HL-60 (cell line): ENCODE data around the gene NRXN3.

Experiments
- DNase-seq, 2 experiments: peaks; one replicate each; pipeline ENCODE4 v3.0.0-alpha.2; 2010 to 2020; ENCODE audit warnings: low read depth in 1 of 2, low spot score in 1 of 2
- H3K27ac ChIP-seq: fragments of 250-450 bp; sonication (Bioruptor Pico); replicated peaks from 2 replicates; pipeline ENCODE4 v1.5.1; 2020; ENCODE audit warnings: mild to moderate bottlenecking, moderate library complexity
- H3K27me3 ChIP-seq: fragments of 250-450 bp; sonication (Bioruptor Pico); 2 replicates; pipeline ENCODE4 v1.5.1; 2021; ENCODE audit warnings: mild to moderate bottlenecking, moderate library complexity; ENCODE audit not compliant: insufficient read depth, poor library complexity, severe bottlenecking
- H3K4me3 ChIP-seq: replicated peaks from 2 replicates; pipeline ENCODE4 v1.5.1; 2011; ENCODE audit warnings: mild to moderate bottlenecking, control low read depth, low read length; ENCODE audit not compliant: insufficient read depth
- CTCF ChIP-seq: IDR thresholded peaks from one replicate; pipeline ENCODE4 v1.5.1; 2011; ENCODE audit warnings: low read length, control low read depth, inconsistent platforms; ENCODE audit not compliant: insufficient read depth
- GABPA ChIP-seq: IDR thresholded peaks from 2 replicates; pipeline ENCODE4 v1.6.1; 2012; ENCODE audit warnings: low read depth
- POLR2AphosphoS5 ChIP-seq: IDR thresholded peaks from 2 replicates; pipeline ENCODE4 v1.6.1; 2012; ENCODE audit warnings: low read depth
- REST ChIP-seq: IDR thresholded peaks from 2 replicates; pipeline ENCODE4 v1.6.1; 2012; ENCODE audit warnings: low read depth; ENCODE audit not compliant: insufficient replicate concordance
- SPI1 ChIP-seq: IDR thresholded peaks from 2 replicates; pipeline ENCODE4 v1.6.1; 2012; ENCODE audit warnings: low read depth, mild to moderate bottlenecking, borderline replicate concordance

Gene NRXN3

GRCh38 chr14:79564371-79564770 is 1394.2 kb downstream of the NRXN3 start:
- TF ChIP-seq POLR2AphosphoS5 (no peak), CTCF (no peak), SPI1 (no peak), REST (no peak), GABPA (no peak)
- H3K4me3 ChIP-seq: no peak overlapping the region
- no peak overlapping the region for H3K27ac ChIP-seq
- no peak for DNase-seq
- no peaks in the 10 kb centered on the region for H3K27me3 ChIP-seq

DNA sequence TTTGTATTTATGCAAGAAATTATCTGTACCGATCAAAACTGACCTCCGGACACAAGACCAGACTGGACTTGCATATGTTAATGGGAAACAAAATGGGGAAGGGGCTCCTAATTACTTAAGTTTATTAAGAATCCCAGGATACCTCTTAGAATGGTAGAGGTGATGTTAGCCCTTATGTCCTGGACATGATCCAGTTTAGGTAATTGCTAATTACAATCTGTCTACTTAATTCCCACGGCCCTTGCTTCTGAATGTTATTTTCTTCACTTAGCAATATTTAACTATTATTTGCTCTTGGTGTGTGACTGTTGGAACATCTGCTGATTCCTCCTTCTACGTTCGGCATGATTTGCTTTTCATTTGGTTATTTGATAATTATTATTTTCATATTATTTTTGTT is 1397.1 kb downstream of the NRXN3 start:
- Histone ChIP-seq H3K4me3 (no peak overlapping the region), H3K27me3 (no peaks in the 10 kb centered on the region), H3K27ac (no peak overlapping the region)
- TF ChIP-seq REST (no peak), CTCF (no peak), POLR2AphosphoS5 (no peak), GABPA (no peak), SPI1 (no peak)
- no peak for DNase-seq

- no peak for DNase-seq
- Histone ChIP-seq H3K27ac (no peak overlapping the region), H3K27me3 (no peaks in the 10 kb centered on the region), H3K4me3 (no peak overlapping the region)
- TF ChIP-seq POLR2AphosphoS5 (no peak), SPI1 (no peak), GABPA (no peak), CTCF (no peak), REST (no peak)
These were observed 1398.4 kb downstream of the NRXN3 start for GRCh38 chr14:79568594-79568993.
